Neural crest cell (in vitro differentiated cells): ENCODE data around the gene PPP2R2D. TPM values are rescaled to one million over a fixed set of nuclear protein-coding genes. Genes with fewer than 3 reads are reported as not detected.

Experiments
- DNase-seq: peaks from one replicate; pipeline ENCODE4 v3.0.0; 2021; ENCODE audit warnings: low read depth, mixed read lengths, low spot score
- H3K27ac Mint-ChIP-seq: one replicate; pipeline ENCODE4 v1.8.0; 2021; ENCODE audit warnings: mild to moderate bottlenecking, mixed read lengths; ENCODE audit not compliant: unreplicated experiment
- H3K27me3 Mint-ChIP-seq: 2 replicates; pipeline ENCODE4 v1.8.0; 2021; ENCODE audit warnings: low read depth, mild to moderate bottlenecking, mixed read lengths
- H3K36me3 Mint-ChIP-seq: 2 replicates; pipeline ENCODE4 v1.8.0; 2021; ENCODE audit warnings: low read depth, mild to moderate bottlenecking, mixed read lengths
- H3K4me1 Mint-ChIP-seq: 2 replicates; pipeline ENCODE4 v1.8.0; 2021; ENCODE audit warnings: mixed read lengths
- H3K4me3 Mint-ChIP-seq: one replicate; pipeline ENCODE4 v1.8.0; 2021; ENCODE audit warnings: mild to moderate bottlenecking, mixed read lengths
- H3K9me3 Mint-ChIP-seq: 2 replicates; pipeline ENCODE4 v1.8.0; 2021; ENCODE audit warnings: mixed read lengths
- CTCF ChIP-seq: fragments of 200-600 bp; sonication (generic); conservative IDR thresholded peaks from 2 replicates; pipeline ENCODE4 v1.5.0; 2021; ENCODE audit warnings: antibody characterized with exemption, mild to moderate bottlenecking
- total RNA-seq: library from RNA; stranded (reverse); gene quantifications from 2 replicates; pipeline ENCODE4 v1.2.1, GENCODE V29; 2021

The PPP2R2D gene
- total RNA-seq, 1 donor from 2014 or later = 39.3 TPM

DNA sequence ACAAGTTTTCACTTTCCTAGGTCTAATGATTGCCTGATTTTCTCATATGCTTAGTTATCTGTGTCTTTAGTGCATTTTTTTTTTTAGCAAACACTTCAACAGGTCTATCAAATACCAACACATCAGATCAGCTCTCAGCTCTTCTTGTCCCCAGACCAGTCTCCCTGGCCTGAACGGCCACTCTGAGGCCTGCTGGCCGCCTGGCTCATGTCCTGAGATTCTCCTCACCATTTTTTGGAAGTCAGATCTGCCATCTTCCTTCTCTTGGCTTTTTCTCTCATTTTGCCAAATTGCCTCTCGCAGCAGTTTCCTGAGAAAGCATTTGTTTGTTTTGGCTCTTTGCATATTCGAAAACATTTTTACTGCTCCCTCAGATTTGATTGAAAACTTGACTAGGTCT lies 29.3 kb downstream of the PPP2R2D start:
- no peak for TF ChIP-seq CTCF
- no peak for DNase-seq
- no peak overlapping the region for H3K4me3 Mint-ChIP-seq
- no peaks in the 10 kb centered on the region for H3K27me3 Mint-ChIP-seq
- H3K4me1 Mint-ChIP-seq = peaks cover 46% of the 10 kb centered on the region
- no peak overlapping the region for H3K27ac Mint-ChIP-seq
- peaks cover 12% of the 10 kb centered on the region for H3K36me3 Mint-ChIP-seq
- H3K9me3 Mint-ChIP-seq = no peaks in the 10 kb centered on the region

DNA sequence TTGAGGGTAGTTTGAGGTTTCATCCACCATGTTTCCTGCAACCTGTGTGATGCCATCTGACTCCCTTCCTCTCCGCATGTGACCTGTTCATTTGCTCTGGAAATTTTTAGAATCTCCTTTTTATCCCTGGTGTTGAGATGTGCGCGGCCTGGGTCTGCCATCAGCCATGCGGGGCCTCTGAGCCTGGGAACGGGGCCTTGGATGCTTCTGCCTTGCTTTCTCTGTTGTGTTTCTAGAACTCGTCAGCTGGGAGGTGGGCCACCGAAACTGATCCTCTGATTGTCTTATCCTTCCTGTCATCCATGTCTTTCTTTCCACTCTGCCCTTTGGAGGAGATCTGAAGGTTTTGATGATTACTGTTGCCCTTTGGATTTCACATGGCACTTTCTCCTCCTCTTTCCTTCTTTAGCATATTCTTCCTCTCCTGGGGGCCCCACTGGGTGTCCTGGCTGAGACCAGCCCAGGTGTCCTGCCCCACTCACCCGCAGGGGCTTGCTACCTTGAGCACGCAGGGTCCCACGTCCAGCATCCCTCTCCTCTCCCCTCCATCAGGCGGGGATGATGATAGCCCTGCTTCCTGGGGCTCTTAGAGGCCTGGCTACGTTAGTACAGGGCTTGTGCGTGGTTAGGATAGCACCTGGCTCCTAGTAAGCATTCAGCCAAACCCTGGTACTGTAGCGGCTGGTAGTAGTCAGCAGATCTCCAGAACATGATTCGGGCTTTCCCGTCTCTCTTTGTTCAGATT lies 29.9 kb downstream of the PPP2R2D start:
- H3K4me1 Mint-ChIP-seq = peaks cover 46% of the 10 kb centered on the region

GRCh38 chr10:131931981-131932380 lies 31.2 kb downstream of the PPP2R2D start:
- Mint-ChIP-seq H3K27ac (no peak overlapping the region), H3K27me3 (no peaks in the 10 kb centered on the region), H3K36me3 (peaks cover 3% of the 10 kb centered on the region), H3K4me1 (peaks cover 41% of the 10 kb centered on the region), H3K4me3 (no peak overlapping the region), H3K9me3 (no peaks in the 10 kb centered on the region)
- no peak for DNase-seq
- no peak for TF ChIP-seq CTCF

More for the DNA sequence above, 29.9 kb downstream of the PPP2R2D start:
- no peaks in the 10 kb centered on the region for H3K9me3 Mint-ChIP-seq
- peaks cover 7% of the 10 kb centered on the region for H3K36me3 Mint-ChIP-seq
- peak overlapping the region; percentile 85 for H3K27ac Mint-ChIP-seq
- DNase-seq = no peak
- TF ChIP-seq CTCF = no peak
- H3K4me3 Mint-ChIP-seq = no peak overlapping the region
- H3K27me3 Mint-ChIP-seq = no peaks in the 10 kb centered on the region

DNA sequence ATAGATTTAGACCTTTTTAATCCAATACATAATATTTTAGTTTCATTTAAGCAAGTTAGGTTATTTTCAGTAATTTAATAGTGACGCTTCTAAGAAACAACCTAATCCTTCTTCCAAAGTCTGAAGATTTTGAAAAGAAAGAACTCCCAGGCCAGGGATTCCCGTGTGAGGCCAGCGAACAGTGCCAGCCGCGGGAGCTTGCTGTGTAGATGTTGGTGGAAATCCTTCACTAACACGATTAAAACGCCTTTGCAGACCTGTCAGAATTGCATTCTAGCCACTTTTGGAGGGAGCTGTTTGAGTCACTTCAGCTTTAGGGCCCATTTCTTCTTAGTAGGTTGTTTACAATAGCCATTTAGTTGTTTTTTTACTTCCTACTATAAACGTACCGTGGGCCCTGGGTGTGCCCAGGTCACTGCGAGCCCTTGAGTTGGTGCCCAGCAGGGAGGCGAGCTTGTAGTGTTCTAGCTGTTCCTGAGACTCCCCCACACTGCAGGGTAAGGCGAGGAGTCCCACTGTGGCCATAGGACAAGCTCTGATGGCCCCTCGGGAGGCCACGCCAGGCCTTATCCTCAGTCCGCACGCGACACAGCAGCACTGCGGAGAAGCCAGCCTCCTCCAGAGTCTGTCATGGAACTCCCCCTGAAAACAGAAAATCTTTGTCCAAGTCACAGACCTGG lies 32.3 kb downstream of the PPP2R2D start:
- Mint-ChIP-seq H3K27ac (no peak overlapping the region), H3K27me3 (no peaks in the 10 kb centered on the region), H3K4me3 (no peak overlapping the region), H3K36me3 (peaks cover 4% of the 10 kb centered on the region), H3K4me1 (peaks cover 33% of the 10 kb centered on the region), H3K9me3 (no peaks in the 10 kb centered on the region)
- TF ChIP-seq CTCF = no peak
- DNase-seq = no peak

DNA sequence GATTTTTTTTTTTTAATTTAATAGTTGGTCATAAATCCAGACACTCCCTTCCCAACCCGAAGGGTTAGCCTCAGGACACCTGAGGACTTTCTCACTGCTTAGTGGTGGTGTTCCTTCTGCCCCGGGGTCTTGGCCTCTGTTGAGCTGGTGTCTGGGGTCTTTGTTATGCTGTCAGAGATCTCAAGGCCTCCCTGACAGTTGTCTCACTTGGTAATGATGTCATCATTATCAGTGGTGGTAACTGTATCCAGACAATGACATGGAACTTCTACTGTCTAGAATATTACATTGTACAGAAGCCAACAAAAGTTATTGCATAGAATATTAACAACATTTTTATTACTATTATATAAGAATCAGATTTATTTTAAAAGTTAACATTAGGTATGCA lies 32.9 kb downstream of the PPP2R2D start:
- no peak overlapping the region for H3K27ac Mint-ChIP-seq
- no peaks in the 10 kb centered on the region for H3K27me3 Mint-ChIP-seq
- DNase-seq = no peak
- no peak overlapping the region for H3K4me3 Mint-ChIP-seq
- H3K36me3 Mint-ChIP-seq = peaks cover 5% of the 10 kb centered on the region
- no peak for TF ChIP-seq CTCF
- peaks cover 28% of the 10 kb centered on the region for H3K4me1 Mint-ChIP-seq
- H3K9me3 Mint-ChIP-seq = no peaks in the 10 kb centered on the region
